EL (cell line): Measurements from ENCODE around the gene SLC22A4.

Experiments used
- DNase-seq: peaks from one replicate; pipeline ENCODE4 v3.0.0-alpha.2; 2016

Gene SLC22A4

GRCh38 chr5:132262882-132263547 lies 31.2 kb upstream of the SLC22A4 start:
- DNase-seq: peak; percentile 34

- DNase-seq: peak; percentile 97
Measured at GRCh38 chr5:132263548-132264261, 30.5 kb upstream of the SLC22A4 start.

- no peak for DNase-seq
Measured at GRCh38 chr5:132264546-132265335, 29.5 kb upstream of the SLC22A4 start.

- DNase-seq: peak; percentile 98
Measured at GRCh38 chr5:132265336-132266030, 28.7 kb upstream of the SLC22A4 start.

GRCh38 chr5:132266031-132266835 lies 28.0 kb upstream of the SLC22A4 start:
- peak; percentile 26 for DNase-seq

- DNase-seq: no peak
Measured at GRCh38 chr5:132266836-132267160, 27.4 kb upstream of the SLC22A4 start.

GRCh38 chr5:132267166-132267739 lies 26.9 kb upstream of the SLC22A4 start:
- no peak for DNase-seq

- no peak for DNase-seq
Measured at GRCh38 chr5:132267931-132268768, 26.0 kb upstream of the SLC22A4 start.

- peak; percentile 90 for DNase-seq
Measured at GRCh38 chr5:132268769-132269551, 25.2 kb upstream of the SLC22A4 start.

- peak; percentile 39 for DNase-seq
Measured at GRCh38 chr5:132269635-132270334, 24.4 kb upstream of the SLC22A4 start.

GRCh38 chr5:132270335-132270665 lies 23.9 kb upstream of the SLC22A4 start:
- no peak for DNase-seq

GRCh38 chr5:132270706-132271105 lies 23.5 kb upstream of the SLC22A4 start:
- no peak for DNase-seq

GRCh38 chr5:132271251-132272246 lies 22.6 kb upstream of the SLC22A4 start:
- no peak for DNase-seq

- peak; percentile 60 for DNase-seq
Measured at GRCh38 chr5:132272311-132273210, 21.6 kb upstream of the SLC22A4 start.

GRCh38 chr5:132273631-132274030 lies 20.6 kb upstream of the SLC22A4 start:
- no peak for DNase-seq

GRCh38 chr5:132274050-132274792 lies 20.0 kb upstream of the SLC22A4 start:
- no peak for DNase-seq
